Heart right ventricle (tissue), 16 donors: ENCODE measurements around the gene TTC7B. TPM values are rescaled to one million over a fixed set of nuclear protein-coding genes. Genes with fewer than 3 reads are reported as not detected.

Experiments used
- ATAC-seq, 8 donors: fragments of 200-7000 bp; cut with Tn5 transposase; one replicate each; pipeline ENCODE4 v1.9.1; 2020; ENCODE audit warnings: mild to moderate bottlenecking in 8 of 8, moderate library complexity in 8 of 8, moderate number of reproducible peaks in 1 of 8
- DNase-seq, 2 donors: peaks; one replicate each; pipeline ENCODE4 v3.0.0-alpha.2; 2020
- H3K27ac ChIP-seq, 10 donors: fragments of 200-600 bp; sonication (generic) in 2 of 10; one replicate each; pipeline versions ENCODE4 v1.5.0 to v1.8.0; 2020 to 2022; ENCODE audit warnings: mild to moderate bottlenecking in 3 of 10
- H3K27me3 ChIP-seq, 7 donors: fragments of 200-600 bp; one replicate each; pipeline ENCODE4 v1.8.0; 2021 to 2022; ENCODE audit warnings: mild to moderate bottlenecking in 2 of 7
- H3K36me3 ChIP-seq, 9 donors: fragments of 200-600 bp; sonication (generic) in 1 of 9; one replicate each; pipeline versions ENCODE4 v1.5.0 to v1.8.0; 2020 to 2022; ENCODE audit warnings: mild to moderate bottlenecking in 2 of 9
- H3K4me1 ChIP-seq, 9 donors: fragments of 200-600 bp; sonication (generic) in 1 of 9; one replicate each; pipeline versions ENCODE4 v1.5.0 to v1.8.0; 2020 to 2022; ENCODE audit warnings: mild to moderate bottlenecking in 4 of 9
- H3K4me3 ChIP-seq, 10 donors: fragments of 200-600 bp; sonication (generic) in 2 of 10; one replicate each; pipeline versions ENCODE4 v1.5.0 to v1.8.0; 2020 to 2022; ENCODE audit warnings: mild to moderate bottlenecking in 7 of 10, moderate library complexity in 2 of 10
- H3K9me3 ChIP-seq, 11 donors: fragments of 200-600 bp in 10 of 11; sonication (generic) in 2 of 11; one replicate each; pipeline versions ENCODE4 v1.5.0 to v1.8.0; 2013 to 2022; ENCODE audit warnings: mild to moderate bottlenecking in 2 of 11, control low read depth in 1 of 11, moderate library complexity in 1 of 11
- CTCF ChIP-seq, 9 donors: fragments of 200-600 bp; sonication (generic) in 2 of 9; IDR thresholded peaks; one replicate each; pipeline versions ENCODE4 v1.5.0 to v1.8.0; 2021 to 2022; ENCODE audit warnings: antibody characterized with exemption in 9 of 9, mild to moderate bottlenecking in 5 of 9, moderate library complexity in 1 of 9
- WGBS, 2 donors: extraction: QIAGEN DNeasy Blood & Tissue Kit; methylation state at CpG; one replicate each; pipeline ENCODE4 v1.1.7; 2013; ENCODE audit warnings: inconsistent platforms in 1 of 2; 5-methylcytosine and 5-hydroxymethylcytosine counted together
- intact Hi-C, 10 donors: fragments of 100-400 bp; cut with DNase I; formaldehyde crosslinking; loops; one replicate each; pipeline versions ENCODE4 v1.11.1 to v1.14.2; 2022
- polyA plus RNA-seq, 2 donors: library from polyadenylated mRNA; stranded (reverse); fragments of 200-250 nt; gene quantifications; one replicate each; pipeline ENCODE4 v1.2.3, GENCODE V29; 2013
- total RNA-seq, 10 donors: library from RNA; stranded (reverse); fragmentation: NEBNext Ultra II Directional in 3 of 10; extraction: Animal tissue kit (Norgen Biotek cat#: 25700) in 3 of 10; gene quantifications; one replicate each; pipeline versions ENCODE4 v1.2.1 to v1.2.4, GENCODE V29; 2021 to 2023
- donor health status: Arrhythmogenic right ventricular cardiomyopathy.
- donor health status: ischemic (EF 13 %, LVEDD 7.1; RV severe dilation, severe dysfunction).
- donor health status: healthy with polysubstance abuse.
- donor health status: DM: no; HTN: yes; CAD: no.
- donor health status: DM: no; HTN: no; CAD: no.
- donor health status: ischemic (EF 25% LVEDD 6.9; RV normal size, moderate dysfunction).
- donor health status: ischemic (EF 25% LVEDD 5.7; RV mildly dilated, moderate dysfunction).
- donor health status: healthy.
- donor health status: DM: yes; HTN: yes; CAD: no.
- donor health status: Ischemic cardiomyopathy.
- donor health status: ischemic (EF 35%, LVEDD 5.7; RV mildly dilated, moderate dysfunction).
- donor health status: nonischemic (EF 11% LVEDD 7.7; RV severe dilation, severe dysfunction).
- donor health status: DM: yes; HTN: yes; CAD: no.
- donor health status: PGD.
- donor health status: ischemic (EF 29% LVEDD 5.4; RV normal size, mild dysfunction).
- donor health status: nonischemic (EF 23%, LVEDD 6.1; RV moderate dilation, normal function).

The TTC7B gene
- total and polyA plus RNA-seq, 12 donors: 23.0 to 79.4 (median 65.5) TPM

DNA sequence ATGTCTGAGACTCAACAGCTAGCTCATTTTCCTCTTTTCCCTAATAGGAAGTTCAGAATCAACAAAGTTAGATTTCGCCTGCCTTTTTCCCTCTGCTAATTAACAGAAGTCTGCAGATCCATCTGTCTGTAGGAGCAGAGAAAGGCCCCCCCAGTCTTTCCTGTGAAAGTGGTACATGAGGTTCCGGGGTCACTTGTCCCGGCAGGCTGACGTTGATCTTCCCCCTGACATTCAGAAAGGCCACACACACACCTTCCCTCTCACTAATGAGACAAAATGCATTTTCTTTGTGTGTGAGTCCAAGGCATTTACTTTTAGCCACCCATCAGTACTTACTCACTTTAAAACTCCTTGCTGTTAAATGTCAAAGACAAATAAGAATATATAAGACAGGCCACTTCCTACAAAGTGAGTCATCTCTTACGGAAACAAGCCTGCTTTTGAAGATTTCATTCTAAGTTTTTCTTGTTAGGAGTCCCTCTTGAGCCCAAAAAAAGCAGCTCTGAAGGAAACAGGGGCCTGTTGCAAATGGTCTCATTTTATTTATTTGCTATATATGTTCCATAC lies 138.7 kb downstream of the TTC7B start:
- Histone ChIP-seq H3K27me3 (no peaks in the 10 kb centered on the region), H3K36me3 (peaks cover 0 to 71% (median 0%) of the 10 kb centered on the region in 9 donors), H3K27ac (peak overlapping the region in 4 of 10 donors; percentile 8 to 65 (median 30)), H3K4me1 (peaks cover 0 to 58% (median 16%) of the 10 kb centered on the region in 9 donors), H3K9me3 (no peaks in the 10 kb centered on the region), H3K4me3 (no peak overlapping the region)
- intact Hi-C loops: no loop called here
- no peak for TF ChIP-seq CTCF (IDR thresholded peaks at IDR 0.05)
- ATAC-seq: no peak
- no peak for DNase-seq
- 64 to 76% methylated on average over 5 of the region's 5 CpGs for WGBS, 2 donors

GRCh38 chr14:90676912-90677311 lies 139.3 kb downstream of the TTC7B start:
- no peak for DNase-seq
- TF ChIP-seq CTCF (IDR thresholded peaks at IDR 0.05): no peak
- WGBS, 2 donors: 82 to 88% methylated on average over 6 of the region's 6 CpGs
- ATAC-seq: no peak
- intact Hi-C loops: no loop called here
- Histone ChIP-seq H3K9me3 (no peaks in the 10 kb centered on the region), H3K4me1 (peaks cover 0 to 61% (median 18%) of the 10 kb centered on the region in 9 donors), H3K27ac (peak overlapping the region in 5 of 10 donors; percentile 7 to 76 (median 36)), H3K27me3 (no peaks in the 10 kb centered on the region), H3K36me3 (peaks cover 0 to 75% (median 4%) of the 10 kb centered on the region in 9 donors), H3K4me3 (no peak overlapping the region)

DNA sequence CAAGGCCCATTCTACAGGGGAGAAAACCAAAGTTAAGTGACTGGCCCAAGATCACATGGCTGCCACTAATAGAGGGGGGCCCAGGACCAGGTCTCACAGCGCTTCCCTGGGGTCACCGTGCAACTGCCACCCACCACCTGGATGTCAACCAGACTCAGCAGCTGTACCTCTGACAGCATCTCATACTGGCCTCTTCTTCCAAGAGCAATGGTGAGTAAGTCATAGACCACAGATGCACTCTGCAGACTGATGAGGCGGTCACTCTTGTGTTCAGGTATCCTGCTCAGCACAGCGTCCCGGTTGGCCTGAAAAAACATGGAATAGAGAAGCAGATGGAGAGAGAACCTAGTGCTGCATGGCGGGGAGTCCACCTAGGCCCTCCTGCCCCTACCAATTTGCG lies 139.9 kb downstream of the TTC7B start:
- peaks cover 0 to 80% (median 4%) of the 10 kb centered on the region in 9 donors for H3K36me3 ChIP-seq
- peaks cover 0 to 66% (median 22%) of the 10 kb centered on the region in 9 donors for H3K4me1 ChIP-seq
- no peak for TF ChIP-seq CTCF (IDR thresholded peaks at IDR 0.05)
- WGBS, 2 donors: 85 to 97% methylated on average over 7 of the region's 7 CpGs
- DNase-seq (no peak), ATAC-seq (no peak)
- H3K9me3 ChIP-seq: no peaks in the 10 kb centered on the region
- H3K27me3 ChIP-seq: no peaks in the 10 kb centered on the region
- no peak overlapping the region for H3K4me3 ChIP-seq
- intact Hi-C loops: no loop called here
- peak overlapping the region in 5 of 10 donors; percentile 34 to 76 (median 56) for H3K27ac ChIP-seq

DNA sequence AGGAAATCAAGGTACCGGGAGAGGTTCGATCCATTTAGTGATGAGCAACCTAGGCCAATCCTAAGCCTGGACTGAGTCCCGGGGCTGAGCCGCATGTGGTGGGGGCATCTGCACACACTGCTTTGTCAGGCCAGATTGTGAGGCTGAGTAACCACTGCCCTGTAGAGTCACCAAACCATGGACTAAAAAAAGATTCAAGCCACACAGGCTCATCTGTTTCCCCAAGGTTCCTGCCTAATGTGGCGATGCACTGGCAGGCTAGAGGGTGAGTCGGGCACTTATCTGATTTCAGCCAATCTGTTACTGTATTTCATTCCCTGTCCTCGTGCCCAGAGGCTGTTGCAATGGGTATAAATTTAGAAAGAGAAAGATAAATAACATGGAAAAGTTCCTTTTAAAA lies 140.8 kb downstream of the TTC7B start:
- no peaks in the 10 kb centered on the region for H3K9me3 ChIP-seq
- DNase-seq: peak in 1 of 2 donors; percentile 28
- H3K27ac ChIP-seq: peak overlapping the region in 7 of 10 donors; percentile 37 to 76 (median 69)
- H3K4me1 ChIP-seq: peaks cover 0 to 68% (median 22%) of the 10 kb centered on the region in 9 donors
- peaks cover 0 to 84% (median 4%) of the 10 kb centered on the region in 9 donors for H3K36me3 ChIP-seq
- no peak overlapping the region for H3K4me3 ChIP-seq
- H3K27me3 ChIP-seq: no peaks in the 10 kb centered on the region
- WGBS, 2 donors: 53 to 54% methylated on average over 7 of the region's 7 CpGs
- TF ChIP-seq CTCF (IDR thresholded peaks at IDR 0.05): no peak
- ATAC-seq: peak; percentile 53 to 92 (median 83)
- intact Hi-C loops: no loop called here
